IMR-90 (cell line): Measurements from ENCODE around the gene SLC4A4. TPM values are rescaled to one million over a fixed set of nuclear protein-coding genes. Genes with fewer than 3 reads are reported as not detected.

Experiments
- ATAC-seq: fragments of 200-7000 bp; cut with Tn5 transposase; 2 replicates; pipeline ENCODE4 v1.9.1; 2020; ENCODE audit warnings: low read depth, mild to moderate bottlenecking, moderate library complexity
- BruUV-seq: library from RNA; stranded (reverse); fragments of 400-500 nt; replicated peaks from 2 replicates; lab custom pipeline; 2021; lab: Mats Ljungman, UMichigan
- CTCF ChIA-PET: fragments of 300-600 bp; formaldehyde crosslinking; extraction: SDS; loops from one replicate; lab custom pipeline; 2021; ENCODE audit warnings: antibody characterized with exemption; lab: Yijun Ruan, JAX
- POLR2A ChIA-PET: fragments of 300-600 bp; sonication (Branson Sonifier 250); formaldehyde crosslinking; loops from one replicate; lab custom pipeline; 2022; ENCODE audit warnings: antibody characterized with exemption; ENCODE audit not compliant: unreplicated experiment; lab: Charles Lee
- DNase-seq: peaks from one replicate; pipeline ENCODE4 v3.0.0; 2013
- H2AFZ ChIP-seq: replicated peaks from 2 replicates; pipeline ENCODE3; 2013; ENCODE audit warnings: low read length, mild to moderate bottlenecking; ENCODE audit not compliant: poor library complexity
- H2AK5ac ChIP-seq: 2 replicates; pipeline ENCODE4 v1.6.1; 2013; ENCODE audit warnings: low read depth, low read length, inconsistent platforms
- H2AK9ac ChIP-seq: replicated peaks from 2 replicates; pipeline ENCODE3; 2013; ENCODE audit warnings: mild to moderate bottlenecking, low read depth, low read length, moderate library complexity; ENCODE audit not compliant: poor library complexity
- H2BK120ac ChIP-seq: 2 replicates; pipeline ENCODE4 v1.6.1; 2013; ENCODE audit warnings: low read depth, low read length, inconsistent platforms
- H2BK15ac ChIP-seq: 3 replicates; pipeline ENCODE4 v1.6.1; 2013; ENCODE audit warnings: low read depth, low read length, inconsistent platforms
- H2BK20ac ChIP-seq: 2 replicates; pipeline ENCODE4 v1.6.1; 2013; ENCODE audit warnings: low read depth, mild to moderate bottlenecking, inconsistent platforms, low read length, moderate library complexity
- H2BK5ac ChIP-seq: 2 replicates; pipeline ENCODE4 v1.6.1; 2013; ENCODE audit warnings: mild to moderate bottlenecking, low read depth, low read length, inconsistent platforms; ENCODE audit not compliant: poor library complexity, severe bottlenecking
- H3K14ac ChIP-seq: replicated peaks from 2 replicates; pipeline ENCODE4 v1.6.1; 2013; ENCODE audit warnings: low read depth, low read length, inconsistent platforms
- H3K18ac ChIP-seq: 2 replicates; pipeline ENCODE4 v1.6.1; 2013; ENCODE audit warnings: low read depth, low read length, control low read depth
- H3K23ac ChIP-seq: 2 replicates; pipeline ENCODE4 v1.6.1; 2013; ENCODE audit warnings: low read depth, low read length, inconsistent platforms
- H3K27ac ChIP-seq: 2 replicates; pipeline ENCODE4 v1.5.1; 2013; ENCODE audit warnings: mild to moderate bottlenecking, control low read depth, low read length; ENCODE audit not compliant: insufficient read depth
- H3K27me3 ChIP-seq: 2 replicates; pipeline ENCODE4 v1.6.1; 2013; ENCODE audit warnings: low read length; ENCODE audit not compliant: control insufficient read depth, insufficient read depth
- H3K36me3 ChIP-seq: 2 replicates; pipeline ENCODE4 v1.6.1; 2013; ENCODE audit warnings: low read length, mixed read lengths; ENCODE audit not compliant: control insufficient read depth, insufficient read depth
- H3K4ac ChIP-seq: 2 replicates; pipeline ENCODE4 v1.6.1; 2013; ENCODE audit warnings: low read depth, low read length, inconsistent platforms
- H3K4me1 ChIP-seq: 2 replicates; pipeline ENCODE4 v1.6.1; 2013; ENCODE audit warnings: low read length, mixed read lengths; ENCODE audit not compliant: control insufficient read depth, insufficient read depth
- H3K4me2 ChIP-seq: 2 replicates; pipeline ENCODE4 v1.6.1; 2013; ENCODE audit warnings: low read depth, mild to moderate bottlenecking, control low read depth, low read length, moderate library complexity
- H3K4me3 ChIP-seq: 2 replicates; pipeline ENCODE4 v1.5.1; 2013; ENCODE audit warnings: low read depth, mild to moderate bottlenecking, control low read depth, low read length, moderate library complexity; ENCODE audit not compliant: insufficient read depth
- H3K56ac ChIP-seq: 2 replicates; pipeline ENCODE4 v1.6.1; 2013; ENCODE audit warnings: low read length, inconsistent platforms; ENCODE audit not compliant: insufficient read depth; ENCODE audit errors: extremely low read depth
- H3K79me1 ChIP-seq, 2 experiments: 2 replicates each; pipeline ENCODE4 v1.6.1; 2013; ENCODE audit warnings: low read length in 2 of 2, inconsistent platforms in 1 of 2, low read depth in 1 of 2
- H3K9ac ChIP-seq: 2 replicates; pipeline ENCODE4 v1.6.1; 2013; ENCODE audit warnings: low read depth, low read length, control low read depth
- H3K9me1 ChIP-seq: 2 replicates; pipeline ENCODE4 v1.6.1; 2013; ENCODE audit warnings: low read length, inconsistent platforms; ENCODE audit not compliant: insufficient read depth
- H3K9me3 ChIP-seq: 2 replicates; pipeline ENCODE4 v1.6.1; 2013; ENCODE audit warnings: low read length; ENCODE audit not compliant: control insufficient read depth, insufficient read depth
- H4K20me1 ChIP-seq: 2 replicates; pipeline ENCODE4 v1.6.1; 2013; ENCODE audit warnings: low read length, inconsistent platforms; ENCODE audit not compliant: insufficient read depth
- H4K5ac ChIP-seq: 2 replicates; pipeline ENCODE4 v1.6.1; 2013; ENCODE audit warnings: mild to moderate bottlenecking, low read depth, low read length, control low read depth
- H4K8ac ChIP-seq, 2 experiments: 2 replicates each; pipeline ENCODE4 v1.6.1; 2013; ENCODE audit warnings: low read depth in 2 of 2, low read length in 2 of 2, control low read depth in 1 of 2, inconsistent platforms in 1 of 2
- H4K91ac ChIP-seq: 2 replicates; pipeline ENCODE4 v1.6.1; 2013; ENCODE audit warnings: low read depth, low read length, inconsistent platforms; ENCODE audit not compliant: insufficient read depth
- CHD1 ChIP-seq: IDR thresholded peaks from 2 replicates; pipeline ENCODE4 v1.6.1; 2012; ENCODE audit warnings: low read depth, low read length, improper control_type of control experiment
- FOS ChIP-seq: fragments of 150-350 bp; IDR thresholded peaks from 2 replicates; pipeline ENCODE4 v1.6.1; 2016; ENCODE audit warnings: low read depth, low read length
- RAD21 ChIP-seq: IDR thresholded peaks from 2 replicates; pipeline ENCODE4 v1.6.1; 2012; ENCODE audit warnings: low read length, improper control_type of control experiment
- RFX5 ChIP-seq: IDR thresholded peaks from 2 replicates; pipeline ENCODE4 v1.8.0; 2012; ENCODE audit warnings: low read depth, mild to moderate bottlenecking, low read length, moderate library complexity
- SMC3 ChIP-seq: fragments of 150-350 bp; IDR thresholded peaks from 2 replicates; pipeline ENCODE4 v1.6.1; 2016; ENCODE audit warnings: low read depth, mild to moderate bottlenecking, antibody characterized with exemption, low read length, moderate library complexity
- USF2 ChIP-seq: fragments of 150-350 bp; IDR thresholded peaks from 2 replicates; pipeline ENCODE4 v1.6.1; 2017; ENCODE audit warnings: mild to moderate bottlenecking, antibody characterized with exemption, low read length, low read depth
- WGBS, 2 experiments: methylation state at CpG; one replicate each; pipeline versions ENCODE4 v1.1.5 to v1.1.7; 2013; ENCODE audit warnings: missing lambda C conversion rate in 2 of 2; ENCODE audit not compliant: insufficient read length in 1 of 2; ENCODE audit errors: extremely low coverage in 2 of 2; 5-methylcytosine and 5-hydroxymethylcytosine counted together
- dilution Hi-C: fragments of 300-500 bp; cut with HindIII; formaldehyde crosslinking; loops from one replicate; pipeline ENCODE4 v1.14.3; 2018; ENCODE audit warnings: low sequenced_read_pairs; ENCODE audit not compliant: unreplicated experiment
- in situ Hi-C: fragments of 300-500 bp; cut with MboI; formaldehyde crosslinking; loops from 3 replicates; pipeline ENCODE4 v1.14.3; 2019; ENCODE audit warnings: low sequenced_read_pairs, inconsistent platforms, mixed read lengths
- intact Hi-C: fragments of 100-400 bp; cut with micrococcal nuclease; formaldehyde crosslinking; loops from 2 replicates; pipeline ENCODE4 v1.10.0; 2022
- polyA plus RNA-seq, 3 experiments: library from polyadenylated mRNA; depleted of rRNA; stranded (reverse); fragments of >200 nt; gene quantifications; 2 replicates each; pipeline ENCODE4 v1.2.3, GENCODE V29; 2012; ENCODE audit warnings: low replicate concordance in 1 of 3
- total RNA-seq: library from RNA; depleted of rRNA; stranded (reverse); fragments of >200 nt; gene quantifications from 2 replicates; pipeline ENCODE4 v1.2.3, GENCODE V29; 2012

Gene SLC4A4
- total and polyA plus RNA-seq, 2 of the 4 experiments (the other 2 are of a cell fraction), result 5.6 to 16.8 TPM

GRCh38 chr4:71566856-71567255, 228.0 kb downstream of the SLC4A4 start:
- BruUV-seq, result no TSS peak
- no peaks in the 10 kb centered on the region for H4K20me1 ChIP-seq
- no peaks in the 10 kb centered on the region for H3K27me3 ChIP-seq
- no peak overlapping the region for H3K14ac ChIP-seq
- no peak overlapping the region for H2AFZ ChIP-seq
- no peak for DNase-seq
- no peak overlapping the region for H3K4me2 ChIP-seq
- intact Hi-C loops (no loop called here), dilution Hi-C loops (no loop called here), in situ Hi-C loops (loop anchor here (25.0 kb wide), 3 partner anchors 530 to 930 kb away; partner anchors contain the start of gene ENAM)
- H3K4me1 ChIP-seq, result peaks cover 2% of the 10 kb centered on the region; the same call in 1 of the 2 replicates
- no peak overlapping the region for H2AK9ac ChIP-seq
- no peak overlapping the region for H3K27ac ChIP-seq
- H3K9ac ChIP-seq, result no peak overlapping the region
- H3K4me3 ChIP-seq, result no peak overlapping the region
- no peak overlapping the region for H4K91ac ChIP-seq
- H2BK20ac ChIP-seq, result no peak overlapping the region
- no peaks in the 10 kb centered on the region; the same call in 1 of the 2 replicates for H3K9me1 ChIP-seq
- no peak overlapping the region; the same call in 1 of the 2 replicates for H3K23ac ChIP-seq
- no peaks in the 10 kb centered on the region for H3K79me1 ChIP-seq
- no peak overlapping the region for H3K18ac ChIP-seq
- H2BK15ac ChIP-seq, result no peak overlapping the region
- ChIA-PET CTCF (no interaction called here), POLR2A (interaction anchor here (0.5 kb wide), 1 partner anchor 371 kb away, joined by 3 read pairs; no protein-coding TSS in a partner anchor)
- no peak overlapping the region for H3K4ac ChIP-seq
- H3K36me3 ChIP-seq, result peaks cover 23% of the 10 kb centered on the region
- no CpG with 5 or more reads among the region's 3 CpGs for WGBS, 2 experiments
- no peak overlapping the region for H3K56ac ChIP-seq
- H3K9me3 ChIP-seq, result no peaks in the 10 kb centered on the region
- H2AK5ac ChIP-seq, result no peak overlapping the region
- no peak overlapping the region for H2BK5ac ChIP-seq
- no peak for ATAC-seq
- H2BK120ac ChIP-seq, result no peak overlapping the region
- H4K5ac ChIP-seq, result no peak overlapping the region
- no peak overlapping the region for H4K8ac ChIP-seq
- TF ChIP-seq SMC3 (no peak), RAD21 (no peak), CHD1 (no peak), RFX5 (no peak), FOS (no peak), USF2 (no peak)
